Ishikawa (cell line): ENCODE results near the gene NMNAT3.

ENCODE experiments used
- CEBPB ChIP-seq: IDR thresholded peaks from 2 replicates; pipeline ENCODE4 v1.6.1; 2012
- CREB1 ChIP-seq: IDR thresholded peaks from 2 replicates; pipeline ENCODE4 v1.6.1; 2012; ENCODE audit warnings: low read depth
- EGR1 ChIP-seq: IDR thresholded peaks from 2 replicates; pipeline ENCODE4 v1.6.1; 2012
- EP300 ChIP-seq: IDR thresholded peaks from 2 replicates; pipeline ENCODE4 v1.6.1; 2012; ENCODE audit warnings: borderline replicate concordance
- FOXM1 ChIP-seq: IDR thresholded peaks from 2 replicates; pipeline ENCODE4 v1.6.1; 2012; ENCODE audit warnings: low read depth, borderline replicate concordance
- NFIC ChIP-seq: IDR thresholded peaks from 2 replicates; pipeline ENCODE4 v1.6.1; 2012
- RAD21 ChIP-seq: IDR thresholded peaks from 2 replicates; pipeline ENCODE4 v1.6.1; 2012; ENCODE audit warnings: low read depth
- TAF1 ChIP-seq: IDR thresholded peaks from 2 replicates; pipeline ENCODE4 v1.6.1; 2012; ENCODE audit warnings: low read depth, mild to moderate bottlenecking
- TCF12 ChIP-seq: IDR thresholded peaks from 2 replicates; pipeline ENCODE4 v1.6.1; 2012; ENCODE audit warnings: low read depth
- TEAD4 ChIP-seq: IDR thresholded peaks from 2 replicates; pipeline ENCODE4 v1.6.1; 2012
- YY1 ChIP-seq: IDR thresholded peaks from 2 replicates; pipeline ENCODE4 v1.6.1; 2012; ENCODE audit warnings: low read depth
- ZBTB7A ChIP-seq: IDR thresholded peaks from 2 replicates; pipeline ENCODE4 v1.6.1; 2012; ENCODE audit warnings: low read depth
- TF ChIP-seq, protein P1 (sequence below): IDR thresholded peaks from 2 replicates; pipeline ENCODE4 v1.6.1; 2012
- TF ChIP-seq, protein P2 (sequence below): IDR thresholded peaks from 2 replicates; pipeline ENCODE4 v1.6.1; 2012; ENCODE audit warnings: low read depth, mild to moderate bottlenecking
- TF ChIP-seq, protein P3 (sequence below): IDR thresholded peaks from 2 replicates; pipeline ENCODE4 v1.6.1; 2012

NMNAT3 gene

DNA sequence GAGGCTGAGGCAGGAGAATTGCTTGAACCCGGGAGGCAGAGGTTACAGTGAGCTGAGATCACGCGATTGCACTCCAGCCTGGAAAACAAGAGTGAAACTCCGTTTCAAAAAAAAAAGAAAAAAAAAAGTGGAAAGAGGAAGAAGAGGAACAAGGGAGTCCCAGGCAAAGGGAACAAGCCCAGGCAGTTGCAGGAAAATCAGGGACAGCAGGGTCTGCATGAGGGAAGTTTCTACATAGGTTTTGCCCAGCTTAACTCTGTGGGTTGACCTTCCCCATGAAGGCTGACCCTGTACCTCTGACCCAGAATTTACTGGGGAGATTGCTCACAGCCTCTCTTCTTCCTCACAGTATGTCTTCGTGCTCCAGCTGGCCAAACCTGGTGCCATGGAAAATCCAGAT, 150.5 kb downstream of the NMNAT3 start:
- TF ChIP-seq EP300 (no peak), CEBPB (no peak), CREB1 (no peak), FOXM1 (no peak), EGR1 (no peak), TEAD4 (no peak), NFIC (no peak), RAD21 (no peak), ZBTB7A (no peak), TAF1 (no peak), TCF12 (no peak), YY1 (no peak)
- TF ChIP-seq, protein P1, sequence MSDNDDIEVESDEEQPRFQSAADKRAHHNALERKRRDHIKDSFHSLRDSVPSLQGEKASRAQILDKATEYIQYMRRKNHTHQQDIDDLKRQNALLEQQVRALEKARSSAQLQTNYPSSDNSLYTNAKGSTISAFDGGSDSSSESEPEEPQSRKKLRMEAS, result no peak
- TF ChIP-seq, protein P2, sequence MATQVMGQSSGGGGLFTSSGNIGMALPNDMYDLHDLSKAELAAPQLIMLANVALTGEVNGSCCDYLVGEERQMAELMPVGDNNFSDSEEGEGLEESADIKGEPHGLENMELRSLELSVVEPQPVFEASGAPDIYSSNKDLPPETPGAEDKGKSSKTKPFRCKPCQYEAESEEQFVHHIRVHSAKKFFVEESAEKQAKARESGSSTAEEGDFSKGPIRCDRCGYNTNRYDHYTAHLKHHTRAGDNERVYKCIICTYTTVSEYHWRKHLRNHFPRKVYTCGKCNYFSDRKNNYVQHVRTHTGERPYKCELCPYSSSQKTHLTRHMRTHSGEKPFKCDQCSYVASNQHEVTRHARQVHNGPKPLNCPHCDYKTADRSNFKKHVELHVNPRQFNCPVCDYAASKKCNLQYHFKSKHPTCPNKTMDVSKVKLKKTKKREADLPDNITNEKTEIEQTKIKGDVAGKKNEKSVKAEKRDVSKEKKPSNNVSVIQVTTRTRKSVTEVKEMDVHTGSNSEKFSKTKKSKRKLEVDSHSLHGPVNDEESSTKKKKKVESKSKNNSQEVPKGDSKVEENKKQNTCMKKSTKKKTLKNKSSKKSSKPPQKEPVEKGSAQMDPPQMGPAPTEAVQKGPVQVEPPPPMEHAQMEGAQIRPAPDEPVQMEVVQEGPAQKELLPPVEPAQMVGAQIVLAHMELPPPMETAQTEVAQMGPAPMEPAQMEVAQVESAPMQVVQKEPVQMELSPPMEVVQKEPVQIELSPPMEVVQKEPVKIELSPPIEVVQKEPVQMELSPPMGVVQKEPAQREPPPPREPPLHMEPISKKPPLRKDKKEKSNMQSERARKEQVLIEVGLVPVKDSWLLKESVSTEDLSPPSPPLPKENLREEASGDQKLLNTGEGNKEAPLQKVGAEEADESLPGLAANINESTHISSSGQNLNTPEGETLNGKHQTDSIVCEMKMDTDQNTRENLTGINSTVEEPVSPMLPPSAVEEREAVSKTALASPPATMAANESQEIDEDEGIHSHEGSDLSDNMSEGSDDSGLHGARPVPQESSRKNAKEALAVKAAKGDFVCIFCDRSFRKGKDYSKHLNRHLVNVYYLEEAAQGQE, result no peak
- TF ChIP-seq, protein P3, sequence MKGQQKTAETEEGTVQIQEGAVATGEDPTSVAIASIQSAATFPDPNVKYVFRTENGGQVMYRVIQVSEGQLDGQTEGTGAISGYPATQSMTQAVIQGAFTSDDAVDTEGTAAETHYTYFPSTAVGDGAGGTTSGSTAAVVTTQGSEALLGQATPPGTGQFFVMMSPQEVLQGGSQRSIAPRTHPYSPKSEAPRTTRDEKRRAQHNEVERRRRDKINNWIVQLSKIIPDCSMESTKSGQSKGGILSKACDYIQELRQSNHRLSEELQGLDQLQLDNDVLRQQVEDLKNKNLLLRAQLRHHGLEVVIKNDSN, result no peak

DNA sequence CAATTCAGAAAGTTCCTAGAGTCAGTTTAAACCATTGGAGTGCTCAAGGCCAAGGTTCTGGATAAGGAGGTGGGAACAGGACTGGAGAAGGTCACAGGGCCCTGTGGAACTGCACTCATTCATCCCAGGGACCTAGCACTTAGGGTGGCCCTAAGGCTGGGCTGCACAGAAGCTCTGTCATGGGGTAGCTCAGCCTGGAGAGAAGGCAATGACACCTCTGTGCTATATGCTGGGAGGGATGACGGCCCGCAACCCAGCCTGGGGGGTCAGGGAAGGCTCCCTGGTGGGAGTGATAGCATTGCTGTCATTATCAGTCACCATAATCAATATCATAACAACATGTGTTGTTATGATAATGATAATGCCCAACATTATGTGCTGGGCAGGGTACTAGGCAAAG, 151.6 kb downstream of the NMNAT3 start:
- TF ChIP-seq EP300 (no peak), TAF1 (no peak), FOXM1 (no peak), ZBTB7A (no peak), NFIC (no peak), TEAD4 (no peak), TCF12 (no peak), EGR1 (no peak), YY1 (no peak), RAD21 (no peak), CREB1 (no peak)
- TF ChIP-seq, protein P2, result no peak
- TF ChIP-seq, protein P3, result no peak
- TF ChIP-seq, protein P1, result no peak

DNA sequence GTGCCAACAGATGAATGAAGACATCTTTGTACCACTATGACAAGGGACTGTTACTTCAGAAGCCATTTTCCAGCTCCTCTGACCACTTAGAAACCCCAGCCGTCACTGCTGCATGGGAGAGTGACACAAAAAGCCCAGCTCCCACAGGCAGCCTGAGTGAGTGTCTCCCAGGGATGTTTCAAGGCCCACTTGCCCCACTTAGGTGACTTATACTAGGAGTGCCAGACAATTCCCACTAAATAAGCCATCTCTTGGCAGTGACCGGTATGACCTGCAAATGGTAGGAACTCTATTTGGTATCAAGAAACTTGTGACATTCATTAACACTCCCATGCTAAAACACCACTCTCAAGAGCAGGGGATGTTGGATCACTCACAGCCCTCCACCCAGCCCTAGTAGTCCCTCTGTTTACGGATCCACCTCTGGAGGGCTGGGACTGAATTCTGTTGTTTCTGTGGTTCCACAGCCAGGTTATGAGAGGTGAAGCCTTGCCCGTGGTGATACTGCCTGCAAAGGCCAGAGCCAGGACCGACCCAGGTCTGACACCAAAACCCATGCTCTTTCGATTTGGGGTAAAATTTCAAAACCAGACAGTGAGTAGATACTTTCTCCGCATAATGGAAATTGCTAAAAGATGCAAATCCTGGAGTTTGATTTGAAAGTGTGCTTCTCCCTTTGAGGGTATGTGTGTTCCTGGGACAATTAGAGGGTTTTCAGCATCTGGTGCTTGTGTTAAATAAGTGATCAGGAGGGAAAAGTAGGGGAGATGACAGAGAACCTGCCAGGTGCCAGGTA, 152.7 kb downstream of the NMNAT3 start:
- TF ChIP-seq, protein P3, result no peak
- no peak for TF ChIP-seq CEBPB
- TF ChIP-seq TEAD4, result no peak
- no peak for TF ChIP-seq FOXM1
- TF ChIP-seq EGR1, result no peak
- no peak for TF ChIP-seq RAD21
- no peak for TF ChIP-seq NFIC
- TF ChIP-seq ZBTB7A, result no peak
- no peak for TF ChIP-seq CREB1
- TF ChIP-seq YY1, result no peak
- no peak for TF ChIP-seq TAF1
- no peak for TF ChIP-seq TCF12
- no peak for TF ChIP-seq EP300
- TF ChIP-seq, protein P2, result no peak
- TF ChIP-seq, protein P1, result no peak
